HCT116 (cell line): Measurements from ENCODE around the gene OR6J1. TPM values are rescaled to one million over a fixed set of nuclear protein-coding genes. Genes with fewer than 3 reads are reported as not detected.

Source experiments
- ATAC-seq: fragments of 200-7000 bp; cut with Tn5 transposase; 2 replicates; pipeline ENCODE4 v1.9.1; 2020; ENCODE audit warnings: mild to moderate bottlenecking, moderate library complexity
- BruUV-seq: library from RNA; stranded (reverse); fragments of 400-500 nt; replicated peaks from 2 replicates; lab custom pipeline; 2021; lab: Mats Ljungman, UMichigan
- CTCF ChIA-PET: fragments of 300-600 bp; sonication (Branson Sonifier 250); formaldehyde crosslinking; loops from one replicate; lab custom pipeline; 2021; ENCODE audit warnings: antibody characterized with exemption; lab: Charles Lee
- POLR2A ChIA-PET: fragments of 300-600, 350-600 bp; sonication (Branson Sonifier 250); formaldehyde crosslinking; loops from one replicate; lab custom pipeline; 2021; ENCODE audit warnings: antibody characterized with exemption; lab: Charles Lee
- RAD21 ChIA-PET, 2 experiments: fragments of 300-600 bp; sonication (Branson Sonifier 250); formaldehyde crosslinking; loops; one replicate each; lab custom pipeline; 2023; ENCODE audit warnings: low total read pairs in 2 of 2; ENCODE audit not compliant: uncharacterized antibody in 2 of 2, unreplicated experiment in 2 of 2, low non-redundant PET in 1 of 2; lab: Charles Lee
- DNase-seq: peaks from one replicate; pipeline ENCODE4 v3.0.0-alpha.2; 2010; ENCODE audit warnings: low read depth, low spot score
- H2AFZ ChIP-seq: fragments of 200-600 bp; shearing (Covaris generic), sonication (generic); 2 replicates; pipeline ENCODE4 v1.6.1; 2017; ENCODE audit warnings: low read depth, mixed run types, mixed read lengths, antibody characterized with exemption, low read length; ENCODE audit not compliant: poor library complexity, severe bottlenecking
- H3K27ac ChIP-seq: 2 replicates; pipeline ENCODE4 v1.5.1; 2012; ENCODE audit warnings: low read depth, low read length
- H3K27me3 ChIP-seq: fragments of 200-600 bp; sonication (generic); 2 replicates; pipeline ENCODE4 v1.6.1; 2016; ENCODE audit warnings: mixed run types, low read length, mixed read lengths; ENCODE audit not compliant: insufficient read depth
- H3K36me3 ChIP-seq, 2 experiments: fragments of 200-500 bp in 1 of 2; fragments of 200-600 bp in 1 of 2; sonication (Bioruptor generic) in 1 of 2; sonication (generic) in 1 of 2; 2 replicates each; pipeline versions ENCODE4 v1.5.1 to v1.6.1; 2014 to 2016; ENCODE audit warnings: low read length in 2 of 2, inconsistent platforms in 1 of 2, mixed read lengths in 1 of 2, mixed run types in 1 of 2; ENCODE audit not compliant: insufficient read depth in 2 of 2, control insufficient read depth in 1 of 2
- H3K4me1 ChIP-seq, 2 experiments: fragments of 200-600 bp in 1 of 2; sonication (generic) in 1 of 2; 2 replicates each; pipeline versions ENCODE4 v1.5.1 to v1.6.1; 2012 to 2017; ENCODE audit warnings: low read length in 2 of 2, inconsistent platforms in 1 of 2, mild to moderate bottlenecking in 1 of 2, mixed read lengths in 1 of 2, mixed run types in 1 of 2, moderate library complexity in 1 of 2; ENCODE audit not compliant: insufficient read depth in 2 of 2, control insufficient read depth in 1 of 2
- H3K4me2 ChIP-seq: fragments of 200-600 bp; sonication (generic); 2 replicates; pipeline ENCODE4 v1.6.1; 2017; ENCODE audit warnings: mixed run types, low read length, mixed read lengths
- H3K4me3 ChIP-seq, 2 experiments: fragments of 200-600 bp in 1 of 2; sonication (generic) in 1 of 2; replicated peaks in 1 of 2; 2 replicates each; pipeline ENCODE4 v1.5.1; 2011 to 2016; ENCODE audit warnings: low read length in 2 of 2, control low read depth in 1 of 2, low read depth in 1 of 2, mild to moderate bottlenecking in 1 of 2, mixed read lengths in 1 of 2, mixed run types in 1 of 2
- H3K79me2 ChIP-seq: fragments of 200-600 bp; sonication (generic); 2 replicates; pipeline ENCODE4 v1.6.1; 2017; ENCODE audit warnings: mild to moderate bottlenecking, mixed run types, low read length, moderate library complexity, mixed read lengths; ENCODE audit not compliant: insufficient read depth
- H3K9ac ChIP-seq: fragments of 200-600 bp; sonication (generic); 2 replicates; pipeline ENCODE4 v1.6.1; 2016; ENCODE audit warnings: low read length, mixed read lengths
- H3K9me2 ChIP-seq: fragments of 200-600 bp; sonication (generic), shearing (Covaris generic); 2 replicates; pipeline ENCODE4 v1.6.1; 2017; ENCODE audit warnings: mixed run types, mild to moderate bottlenecking, moderate library complexity; ENCODE audit not compliant: insufficient read depth
- H3K9me3 ChIP-seq, 2 experiments: fragments of 200-500 bp in 1 of 2; fragments of 200-600 bp in 1 of 2; sonication (Bioruptor generic) in 1 of 2; sonication (generic) in 1 of 2; 2 replicates each; pipeline ENCODE4 v1.6.1; 2014 to 2017; ENCODE audit warnings: low read length in 2 of 2, mixed read lengths in 2 of 2, inconsistent platforms in 1 of 2, low read depth in 1 of 2, mild to moderate bottlenecking in 1 of 2, mixed run types in 1 of 2, moderate library complexity in 1 of 2; ENCODE audit not compliant: control insufficient read depth in 1 of 2, insufficient read depth in 1 of 2
- H4K20me1 ChIP-seq: fragments of 200-600 bp; sonication (generic), shearing (Covaris generic); 2 replicates; pipeline ENCODE4 v1.6.1; 2017; ENCODE audit warnings: mixed run types, mild to moderate bottlenecking, moderate library complexity; ENCODE audit not compliant: insufficient read depth
- CEBPB ChIP-seq: IDR thresholded peaks from 2 replicates; pipeline ENCODE4 v1.6.1; 2012; ENCODE audit warnings: low read depth
- EGR1 ChIP-seq: IDR thresholded peaks from 2 replicates; pipeline ENCODE4 v1.6.1; 2012; ENCODE audit warnings: low read depth
- ELF1 ChIP-seq: IDR thresholded peaks from 2 replicates; pipeline ENCODE4 v1.6.1; 2012; ENCODE audit warnings: low read depth, borderline replicate concordance
- EZH2 ChIP-seq: fragments of 200-600 bp; sonication (generic); IDR thresholded peaks from 2 replicates; pipeline ENCODE4 v1.6.1; 2017; ENCODE audit warnings: antibody characterized with exemption, mixed run types
- FOSL1 ChIP-seq: IDR thresholded peaks from 2 replicates; pipeline ENCODE4 v1.6.1; 2012; ENCODE audit warnings: low read depth
- MAX ChIP-seq: IDR thresholded peaks from 2 replicates; pipeline ENCODE4 v1.6.1; 2012
- POLR2A ChIP-seq: IDR thresholded peaks from 2 replicates; pipeline ENCODE4 v1.7.0; 2011; ENCODE audit warnings: borderline replicate concordance; ENCODE audit not compliant: insufficient read depth, insufficient read length; ENCODE audit errors: extremely low read depth
- RAD21 ChIP-seq: IDR thresholded peaks from 2 replicates; pipeline ENCODE4 v1.6.1; 2012; ENCODE audit warnings: low read depth, mild to moderate bottlenecking
- SIN3A ChIP-seq: IDR thresholded peaks from 2 replicates; pipeline ENCODE4 v1.6.1; 2012; ENCODE audit warnings: low read depth
- TCF7L2 ChIP-seq: IDR thresholded peaks from 2 replicates; pipeline ENCODE4 v1.7.0; 2011; ENCODE audit warnings: borderline replicate concordance, inconsistent platforms; ENCODE audit not compliant: insufficient read depth, insufficient read length; ENCODE audit errors: extremely low read depth
- YY1 ChIP-seq: IDR thresholded peaks from 2 replicates; pipeline ENCODE4 v1.6.1; 2011; ENCODE audit warnings: low read length, low read depth, moderate library complexity, mild to moderate bottlenecking; ENCODE audit not compliant: insufficient replicate concordance; ENCODE audit errors: extremely low read depth
- ZBTB33 ChIP-seq: IDR thresholded peaks from 2 replicates; pipeline ENCODE4 v1.6.1; 2011; ENCODE audit warnings: mild to moderate bottlenecking, low read length, moderate library complexity; ENCODE audit not compliant: insufficient replicate concordance; ENCODE audit errors: extremely low read depth
- ZNF274 ChIP-seq: fragments of 200-500 bp; sonication (Bioruptor generic); IDR thresholded peaks from 2 replicates; pipeline ENCODE4 v1.6.1; 2014; ENCODE audit warnings: mild to moderate bottlenecking, low read depth, low read length, inconsistent platforms
- intact Hi-C: fragments of 100-400 bp; cut with micrococcal nuclease; formaldehyde crosslinking; loops from 2 replicates; pipeline ENCODE4 v1.10.0; 2022
- total RNA-seq: library from RNA; stranded (reverse); gene quantifications from one replicate; pipeline ENCODE4 v1.2.1, GENCODE V29; 2021; ENCODE audit not compliant: unreplicated experiment
- TF ChIP-seq, protein P1 (sequence below), 3 experiments: fragments of 200-600 bp in 1 of 3; sonication (generic) in 1 of 3; IDR thresholded peaks in 2 of 3; conservative IDR thresholded peaks in 1 of 3; 2 replicates each; pipeline ENCODE4 v1.5.1; 2012 to 2017; ENCODE audit warnings: low read depth in 2 of 3, low read length in 2 of 3, antibody characterized with exemption in 1 of 3, borderline replicate concordance in 1 of 3, control low read depth in 1 of 3, mild to moderate bottlenecking in 1 of 3, mixed read lengths in 1 of 3, mixed run types in 1 of 3, moderate library complexity in 1 of 3; ENCODE audit not compliant: insufficient read depth in 1 of 3

Gene OR6J1
- total RNA-seq, 1 experiment from 2014 or later: not detected

DNA sequence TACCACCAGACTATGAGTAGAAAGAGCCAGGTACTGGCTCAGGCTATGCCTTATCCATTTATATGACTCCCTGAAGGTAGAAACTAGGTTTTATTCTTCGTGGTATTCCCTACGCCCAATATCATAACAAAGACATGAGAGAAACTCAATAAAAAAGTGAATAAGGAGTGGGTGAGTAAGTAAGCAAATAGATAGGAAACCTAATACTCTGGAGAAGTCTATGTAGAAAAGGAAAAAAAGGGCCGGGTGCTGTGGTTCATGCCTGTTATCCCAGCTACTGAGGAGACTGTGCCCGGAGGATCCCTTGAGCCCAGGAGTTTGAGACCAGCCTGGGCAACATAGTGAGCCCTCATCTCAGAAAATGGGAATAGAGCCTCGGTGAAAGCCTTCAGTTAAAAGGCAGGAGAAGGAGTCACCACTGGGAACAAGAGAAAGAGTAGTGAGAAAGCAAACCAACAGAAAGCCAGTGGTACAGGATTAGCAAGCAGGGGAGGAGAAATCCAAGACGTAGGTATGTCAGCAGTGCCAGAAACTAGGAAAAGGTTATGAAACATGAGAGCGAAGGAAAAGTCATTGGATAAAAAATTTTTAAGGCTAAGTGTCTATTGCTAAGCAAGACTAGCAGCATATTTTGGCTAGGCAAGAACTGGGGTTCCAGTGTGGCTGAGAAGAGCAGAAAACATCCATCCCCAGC, 6.0 kb upstream of the OR6J1 start:
- H3K27me3 ChIP-seq: no peaks in the 10 kb centered on the region
- no peak overlapping the region for H3K9ac ChIP-seq
- no peak for ATAC-seq
- no TSS peak for BruUV-seq
- DNase-seq: no peak
- peaks cover 7 to 13% of the 10 kb centered on the region in 2 experiments; a peak in 3 of 4 replicates for H3K4me1 ChIP-seq
- H3K79me2 ChIP-seq: no peaks in the 10 kb centered on the region
- H3K9me2 ChIP-seq: no peaks in the 10 kb centered on the region
- H3K4me3 ChIP-seq: no peak overlapping the region
- no peaks in the 10 kb centered on the region for H4K20me1 ChIP-seq
- no peak overlapping the region for H3K27ac ChIP-seq
- POLR2A ChIA-PET: interaction anchor here (0.9 to 1.8 kb wide), 5 partner anchors 9 to 221 kb away, joined by 3 to 18 read pairs (median 7); partner anchors contain the start of genes DAD1 and LRP10
- H3K4me2 ChIP-seq: no peak overlapping the region
- no peaks in the 10 kb centered on the region for H3K36me3 ChIP-seq
- H3K9me3 ChIP-seq: no peaks in the 10 kb centered on the region
- H2AFZ ChIP-seq: no peak overlapping the region
- intact Hi-C loops: loop anchor here (5.0 kb wide), 1 partner anchor 258 kb away; no protein-coding TSS in a partner anchor
- CTCF ChIA-PET: interaction anchor here (1.0 to 5.0 kb wide), 4 partner anchors 10 to 202 kb away, joined by 3 to 93 read pairs (median 5); no protein-coding TSS in a partner anchor
- TF ChIP-seq CEBPB (no peak), ZNF274 (no peak), SIN3A (no peak), POLR2A (no peak), EZH2 (no peak), MAX (no peak)
- RAD21 ChIA-PET: no interaction called here

GRCh38 chr14:22648506-22648905, 4.4 kb upstream of the OR6J1 start:
- H3K9me2 ChIP-seq: no peaks in the 10 kb centered on the region
- no peak overlapping the region for H3K4me2 ChIP-seq
- no peak for DNase-seq
- no peaks in the 10 kb centered on the region for H3K27me3 ChIP-seq
- H3K27ac ChIP-seq: no peak overlapping the region
- H3K9me3 ChIP-seq: no peaks in the 10 kb centered on the region
- H3K9ac ChIP-seq: no peak overlapping the region
- H2AFZ ChIP-seq: no peak overlapping the region
- ChIA-PET RAD21 (no interaction called here), POLR2A (interaction anchor here (1.1 kb wide), 1 partner anchor 76 kb away, joined by 3 read pairs; no protein-coding TSS in a partner anchor), CTCF (interaction anchor here (1.9 kb wide), 1 partner anchor 78 kb away, joined by 5 read pairs; no protein-coding TSS in a partner anchor)
- H3K4me3 ChIP-seq: no peak overlapping the region
- no peaks in the 10 kb centered on the region for H3K36me3 ChIP-seq
- H4K20me1 ChIP-seq: no peaks in the 10 kb centered on the region
- intact Hi-C loops: no loop called here
- BruUV-seq: no TSS peak
- no peak for ATAC-seq
- no peaks in the 10 kb centered on the region for H3K79me2 ChIP-seq
- H3K4me1 ChIP-seq: peaks cover 7 to 20% of the 10 kb centered on the region in 2 experiments; a peak in 3 of 4 replicates
- no peak for TF ChIP-seq MAX
- no peak for TF ChIP-seq ZBTB33
- no peak for TF ChIP-seq RAD21
- TF ChIP-seq, protein P1, sequence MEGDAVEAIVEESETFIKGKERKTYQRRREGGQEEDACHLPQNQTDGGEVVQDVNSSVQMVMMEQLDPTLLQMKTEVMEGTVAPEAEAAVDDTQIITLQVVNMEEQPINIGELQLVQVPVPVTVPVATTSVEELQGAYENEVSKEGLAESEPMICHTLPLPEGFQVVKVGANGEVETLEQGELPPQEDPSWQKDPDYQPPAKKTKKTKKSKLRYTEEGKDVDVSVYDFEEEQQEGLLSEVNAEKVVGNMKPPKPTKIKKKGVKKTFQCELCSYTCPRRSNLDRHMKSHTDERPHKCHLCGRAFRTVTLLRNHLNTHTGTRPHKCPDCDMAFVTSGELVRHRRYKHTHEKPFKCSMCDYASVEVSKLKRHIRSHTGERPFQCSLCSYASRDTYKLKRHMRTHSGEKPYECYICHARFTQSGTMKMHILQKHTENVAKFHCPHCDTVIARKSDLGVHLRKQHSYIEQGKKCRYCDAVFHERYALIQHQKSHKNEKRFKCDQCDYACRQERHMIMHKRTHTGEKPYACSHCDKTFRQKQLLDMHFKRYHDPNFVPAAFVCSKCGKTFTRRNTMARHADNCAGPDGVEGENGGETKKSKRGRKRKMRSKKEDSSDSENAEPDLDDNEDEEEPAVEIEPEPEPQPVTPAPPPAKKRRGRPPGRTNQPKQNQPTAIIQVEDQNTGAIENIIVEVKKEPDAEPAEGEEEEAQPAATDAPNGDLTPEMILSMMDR (IDR thresholded peaks at IDR 0.05 in 2 of 3, conservative IDR thresholded peaks at IDR 0.05 in 1 of 3; ENCODE audit: borderline replicate concordance in 1 of 3, insufficient read depth in 1 of 3, low read depth in 2 of 3, low read length in 2 of 3): no peak
- no peak for TF ChIP-seq ZNF274
- no peak for TF ChIP-seq EGR1
- no peak for TF ChIP-seq YY1
- TF ChIP-seq ELF1: no peak
- no peak for TF ChIP-seq TCF7L2
- TF ChIP-seq FOSL1: no peak
